ENCODE measurements around the gene TRAPPC10. TPM values are rescaled to one million over a fixed set of nuclear protein-coding genes. Genes with fewer than 3 reads are reported as not detected.

The TRAPPC10 gene
- total and polyA plus RNA-seq, 2 donors: 11.2 to 27.8 TPM

DNA sequence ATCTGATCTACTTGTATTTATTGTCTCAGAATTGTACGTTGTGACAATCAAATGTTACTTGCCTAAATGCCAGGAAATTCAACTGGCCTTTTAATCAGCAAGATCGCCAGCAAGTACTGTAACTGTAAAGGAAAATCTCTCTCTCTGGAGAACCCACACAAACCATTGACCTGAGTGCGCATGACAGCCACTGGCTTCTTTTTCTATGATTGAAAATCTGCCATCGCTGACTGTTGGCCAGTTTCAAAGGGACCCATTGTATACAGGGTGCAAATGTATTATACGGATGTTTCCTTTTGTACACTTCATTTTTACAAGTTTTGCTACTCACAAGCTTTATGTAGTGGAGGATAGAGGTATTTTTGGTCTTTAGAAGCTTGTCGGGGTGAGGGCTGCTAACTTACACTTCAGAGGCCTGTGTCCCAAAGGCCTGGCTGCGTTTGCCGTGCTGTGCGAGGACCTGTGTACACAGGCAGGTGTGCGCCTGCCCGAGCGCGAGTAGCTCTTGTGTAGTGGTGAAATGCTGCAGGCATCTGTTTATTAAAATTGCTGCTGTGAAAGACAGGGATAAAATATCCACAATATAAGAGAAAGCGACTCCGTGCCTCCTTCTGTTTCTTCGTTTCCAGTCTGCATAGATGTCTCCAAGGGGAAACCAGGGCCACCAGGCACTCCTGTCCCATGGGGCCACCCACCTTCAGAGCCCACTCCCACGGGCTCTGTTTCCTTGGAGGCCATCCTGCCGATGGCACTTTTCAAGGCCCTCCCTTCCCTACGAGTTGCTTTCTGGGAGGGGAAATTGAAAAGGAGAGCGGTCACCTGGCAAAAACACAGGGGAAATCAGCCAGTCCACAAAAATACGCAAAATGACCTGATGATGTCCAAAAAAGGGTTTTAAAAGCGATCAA lies 25.3 kb upstream of the TRAPPC10 start:
- no peak for DNase-seq (ENCODE audit: extremely low spot score)
- H3K4me3 ChIP-seq (ENCODE audit: low read depth, low read length): no peak overlapping the region
- WGBS: 76% methylated on average over 22 of the region's 22 CpGs
- no peak overlapping the region for H3K27ac ChIP-seq (ENCODE audit: low read depth)
- no peaks in the 10 kb centered on the region for H3K36me3 ChIP-seq (ENCODE audit: insufficient read depth)
- H3K4me1 ChIP-seq (ENCODE audit: insufficient read depth): no peaks in the 10 kb centered on the region

DNA sequence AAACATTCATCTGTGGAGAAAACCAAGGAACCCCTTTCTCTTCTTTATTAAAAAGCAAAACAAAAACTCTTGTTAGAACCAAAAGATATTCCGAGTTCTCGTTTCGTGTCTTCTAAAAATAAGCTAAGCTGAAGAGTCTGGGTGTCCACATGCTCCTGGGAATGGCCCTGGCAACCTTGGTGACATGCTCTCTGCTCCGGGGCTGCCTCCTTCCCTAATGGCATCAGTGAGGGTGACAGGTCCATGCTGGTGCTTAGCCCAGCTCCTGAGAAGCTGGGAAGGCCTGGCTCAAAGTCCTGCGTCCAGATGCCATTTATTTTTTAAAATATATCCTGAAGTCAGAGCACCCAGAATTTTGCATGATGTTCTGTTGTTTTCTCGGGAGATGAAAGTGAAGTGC lies 24.6 kb upstream of the TRAPPC10 start:
- Histone ChIP-seq H3K27ac (ENCODE audit: low read depth) (no peak overlapping the region), H3K4me1 (ENCODE audit: insufficient read depth) (no peaks in the 10 kb centered on the region), H3K4me3 (ENCODE audit: low read depth, low read length) (no peak overlapping the region), H3K36me3 (ENCODE audit: insufficient read depth) (no peaks in the 10 kb centered on the region)
- 74% methylated on average over 6 of the region's 6 CpGs for WGBS
- no peak for DNase-seq (ENCODE audit: extremely low spot score)

DNA sequence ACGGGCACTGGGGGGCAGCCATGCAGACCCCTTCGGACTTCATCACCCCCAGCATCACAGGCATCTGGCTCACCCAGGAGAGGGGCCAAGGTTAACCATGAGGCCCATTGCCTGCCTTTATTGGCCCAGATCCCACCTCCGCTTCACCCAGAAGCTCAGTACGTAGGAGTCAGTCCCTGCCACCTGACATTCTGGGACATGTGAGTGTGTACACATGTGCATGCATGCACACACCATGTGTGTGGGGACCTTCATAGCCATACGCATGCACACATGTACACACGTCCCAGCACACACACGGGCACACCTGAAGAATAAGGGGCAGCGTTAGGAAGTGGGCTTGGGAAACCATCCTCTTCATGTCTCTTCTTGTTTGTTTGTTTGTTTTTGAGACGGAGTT lies 24.1 kb upstream of the TRAPPC10 start:
- no peaks in the 10 kb centered on the region for H3K4me1 ChIP-seq (ENCODE audit: insufficient read depth)
- no peak for DNase-seq (ENCODE audit: extremely low spot score)
- no peaks in the 10 kb centered on the region for H3K36me3 ChIP-seq (ENCODE audit: insufficient read depth)
- H3K4me3 ChIP-seq (ENCODE audit: low read depth, low read length): no peak overlapping the region
- WGBS: 78% methylated on average over 9 of the region's 9 CpGs
- no peak overlapping the region for H3K27ac ChIP-seq (ENCODE audit: low read depth)

DNA sequence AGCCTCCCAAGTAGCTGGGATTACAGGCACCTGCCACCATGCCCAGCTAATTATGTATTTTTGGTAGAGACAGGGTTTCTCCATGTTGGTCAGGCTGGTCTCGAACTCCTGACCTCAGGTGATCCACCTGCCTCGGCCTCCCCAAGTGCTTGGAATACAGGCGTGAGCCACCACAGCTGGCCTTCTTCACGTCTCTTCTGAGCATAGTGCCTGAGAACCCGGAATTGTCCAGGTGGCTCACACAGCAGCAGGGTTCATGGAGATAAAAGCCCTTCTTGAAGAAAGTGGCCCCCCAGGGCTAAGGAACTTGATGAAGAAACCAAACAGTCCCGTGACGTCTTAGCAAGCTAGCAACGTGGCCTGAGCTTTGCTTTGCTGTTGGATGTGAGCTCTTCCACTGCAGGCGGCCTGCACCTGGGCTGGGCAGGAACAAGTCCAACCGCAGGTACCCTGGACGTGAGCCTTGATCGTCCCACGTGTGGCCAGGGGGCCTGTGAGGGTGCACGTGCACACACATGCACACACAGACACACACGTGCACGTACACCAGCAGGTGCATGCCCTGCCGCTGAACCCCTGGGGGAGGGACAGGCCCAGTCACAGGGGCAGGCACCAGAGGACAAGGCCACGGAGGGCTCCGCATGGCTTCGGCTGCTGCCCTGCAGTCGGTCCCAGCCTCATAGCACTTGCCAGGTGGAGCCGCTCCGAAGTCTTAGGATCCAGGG lies 23.4 kb upstream of the TRAPPC10 start:
- no peak for DNase-seq (ENCODE audit: extremely low spot score)
- 83% methylated on average over 23 of the region's 23 CpGs for WGBS
- H3K4me1 ChIP-seq (ENCODE audit: insufficient read depth): no peaks in the 10 kb centered on the region
- H3K4me3 ChIP-seq (ENCODE audit: low read depth, low read length): no peak overlapping the region
- H3K36me3 ChIP-seq (ENCODE audit: insufficient read depth): no peaks in the 10 kb centered on the region
- no peak overlapping the region for H3K27ac ChIP-seq (ENCODE audit: low read depth)

DNA sequence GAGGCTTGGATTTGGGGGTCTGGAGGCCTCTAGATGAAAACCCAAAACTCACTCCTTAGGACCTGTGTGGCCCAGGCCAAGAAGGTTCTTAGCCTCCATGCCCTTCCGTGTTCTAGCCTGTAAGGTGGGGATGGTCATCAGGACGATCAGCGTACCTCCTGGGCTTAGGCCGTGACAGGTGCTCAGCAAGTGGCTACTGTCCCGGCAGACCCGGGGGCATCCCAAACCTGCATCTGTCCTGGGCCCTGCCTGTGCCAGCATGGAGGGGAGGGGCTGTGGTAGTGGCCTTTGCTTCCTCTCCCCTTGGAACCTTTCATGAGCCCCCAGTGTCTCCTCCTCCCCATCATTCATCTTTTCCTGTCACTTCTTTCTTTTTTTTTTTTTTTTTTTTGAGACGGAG lies 22.7 kb upstream of the TRAPPC10 start:
- DNase-seq (ENCODE audit: extremely low spot score): no peak
- Histone ChIP-seq H3K36me3 (ENCODE audit: insufficient read depth) (no peaks in the 10 kb centered on the region), H3K4me1 (ENCODE audit: insufficient read depth) (no peaks in the 10 kb centered on the region), H3K27ac (ENCODE audit: low read depth) (no peak overlapping the region), H3K4me3 (ENCODE audit: low read depth, low read length) (no peak overlapping the region)
- 85% methylated on average over 7 of the region's 7 CpGs for WGBS

DNA sequence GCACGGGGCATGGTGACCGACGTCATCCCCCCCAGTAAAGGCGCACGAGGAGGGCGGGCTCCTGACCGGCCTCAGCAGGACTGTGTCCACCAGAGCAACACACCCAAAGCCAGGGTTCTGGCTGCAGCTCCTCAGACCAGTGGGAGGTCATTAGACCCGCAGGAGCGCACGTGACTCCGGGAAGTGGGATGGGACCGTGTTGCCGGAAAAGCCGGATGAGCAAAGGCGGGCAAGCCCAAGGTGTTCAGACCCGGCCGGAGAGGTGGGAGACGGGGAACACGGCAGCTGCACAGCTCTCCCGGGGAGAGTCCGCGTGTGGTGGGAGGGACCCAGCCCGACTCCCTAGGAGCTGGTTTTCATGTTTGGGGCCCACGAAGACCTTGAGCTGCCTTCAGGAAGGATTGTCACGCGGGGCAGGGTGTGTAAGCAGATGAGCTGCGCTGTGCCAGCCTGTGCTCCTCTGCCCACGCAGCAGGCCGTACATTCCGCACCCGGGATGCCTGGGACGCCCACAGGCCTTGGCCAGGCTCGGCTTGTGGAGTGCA lies 20.6 kb upstream of the TRAPPC10 start:
- no peaks in the 10 kb centered on the region for H3K4me1 ChIP-seq (ENCODE audit: insufficient read depth)
- H3K27ac ChIP-seq (ENCODE audit: low read depth): no peak overlapping the region
- no peak for DNase-seq (ENCODE audit: extremely low spot score)
- 86% methylated on average over 33 of the region's 33 CpGs for WGBS
- H3K36me3 ChIP-seq (ENCODE audit: insufficient read depth): no peaks in the 10 kb centered on the region
- H3K4me3 ChIP-seq (ENCODE audit: low read depth, low read length): no peak overlapping the region

DNA sequence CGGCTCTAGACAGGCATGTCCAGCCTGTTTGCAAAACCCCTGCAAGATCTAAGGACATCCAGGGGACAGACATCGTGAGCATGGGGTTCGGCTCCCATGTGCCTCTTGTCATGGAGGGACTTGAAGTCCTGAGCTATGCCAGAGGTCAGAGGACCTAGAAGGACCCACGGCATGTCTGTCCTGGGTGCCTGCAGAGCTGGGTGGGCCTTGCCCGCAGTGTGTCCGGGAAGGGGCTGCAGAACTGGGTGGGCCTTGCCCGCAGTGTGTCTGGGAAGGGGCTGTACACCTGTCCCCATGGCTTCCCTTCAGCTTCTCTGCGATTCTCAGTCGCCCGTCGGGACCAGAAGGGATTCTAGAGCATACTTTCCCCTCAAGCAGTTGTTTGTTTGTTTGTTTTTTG lies 20.0 kb upstream of the TRAPPC10 start:
- H3K4me1 ChIP-seq (ENCODE audit: insufficient read depth): no peaks in the 10 kb centered on the region
- H3K4me3 ChIP-seq (ENCODE audit: low read depth, low read length): no peak overlapping the region
- WGBS: 92% methylated on average over 11 of the region's 11 CpGs
- DNase-seq (ENCODE audit: extremely low spot score): no peak
- H3K27ac ChIP-seq (ENCODE audit: low read depth): no peak overlapping the region
- no peaks in the 10 kb centered on the region for H3K36me3 ChIP-seq (ENCODE audit: insufficient read depth)

DNA sequence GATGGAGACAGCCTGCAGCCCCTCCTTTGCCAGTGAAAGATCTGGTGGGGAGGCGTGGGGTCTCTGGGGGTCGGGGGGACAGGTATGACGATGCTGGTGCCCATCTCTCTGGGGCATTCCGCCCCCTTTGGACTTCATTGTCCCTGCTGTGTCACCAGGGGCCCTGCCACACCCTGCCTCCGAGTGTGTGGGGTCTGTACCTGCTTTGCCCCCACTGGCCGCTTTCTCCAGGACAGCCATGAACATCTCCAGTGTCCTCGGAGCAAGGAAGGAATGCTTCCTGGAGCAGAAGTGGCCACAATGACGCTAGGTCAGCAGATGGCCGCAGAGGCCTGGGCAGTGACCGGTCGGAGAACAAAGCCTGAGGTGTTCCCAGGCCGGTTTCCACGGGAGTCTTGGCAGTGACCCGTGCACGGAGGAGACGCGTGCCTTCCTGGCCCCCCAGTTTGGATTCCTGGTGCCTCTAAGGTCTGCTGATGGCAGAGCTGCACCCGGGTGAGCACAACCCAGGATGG lies 18.6 kb upstream of the TRAPPC10 start:
- 73% methylated on average over 18 of the region's 18 CpGs for WGBS
- no peaks in the 10 kb centered on the region for H3K4me1 ChIP-seq (ENCODE audit: insufficient read depth)
- DNase-seq (ENCODE audit: extremely low spot score): no peak
- no peak overlapping the region for H3K27ac ChIP-seq (ENCODE audit: low read depth)
- H3K36me3 ChIP-seq (ENCODE audit: insufficient read depth): no peaks in the 10 kb centered on the region
- no peak overlapping the region for H3K4me3 ChIP-seq (ENCODE audit: low read depth, low read length)

DNA sequence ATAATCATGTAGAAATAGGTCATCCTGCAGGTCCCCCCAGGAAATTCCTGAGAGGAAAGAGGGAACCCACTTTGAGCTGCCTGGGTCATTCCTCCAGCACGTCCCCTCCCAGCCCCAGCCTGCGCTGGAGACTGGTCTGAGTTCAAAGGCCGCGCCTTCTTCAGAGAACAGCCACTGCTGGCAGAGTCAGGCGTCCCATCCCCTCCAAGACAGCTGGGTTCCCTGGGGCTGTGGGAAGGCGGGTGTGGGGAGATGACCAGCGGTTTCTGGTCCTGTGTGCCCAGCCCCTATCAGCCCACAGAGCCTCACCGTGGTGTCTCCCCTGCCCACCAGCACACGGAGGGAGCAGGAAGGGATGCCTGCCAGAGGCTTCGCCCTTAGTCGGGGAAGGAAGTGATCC lies 18.0 kb upstream of the TRAPPC10 start:
- Histone ChIP-seq H3K4me3 (ENCODE audit: low read depth, low read length) (no peak overlapping the region), H3K4me1 (ENCODE audit: insufficient read depth) (no peaks in the 10 kb centered on the region), H3K27ac (ENCODE audit: low read depth) (no peak overlapping the region), H3K36me3 (ENCODE audit: insufficient read depth) (no peaks in the 10 kb centered on the region)
- 53% methylated on average over 11 of the region's 11 CpGs for WGBS
- no peak for DNase-seq (ENCODE audit: extremely low spot score)

DNA sequence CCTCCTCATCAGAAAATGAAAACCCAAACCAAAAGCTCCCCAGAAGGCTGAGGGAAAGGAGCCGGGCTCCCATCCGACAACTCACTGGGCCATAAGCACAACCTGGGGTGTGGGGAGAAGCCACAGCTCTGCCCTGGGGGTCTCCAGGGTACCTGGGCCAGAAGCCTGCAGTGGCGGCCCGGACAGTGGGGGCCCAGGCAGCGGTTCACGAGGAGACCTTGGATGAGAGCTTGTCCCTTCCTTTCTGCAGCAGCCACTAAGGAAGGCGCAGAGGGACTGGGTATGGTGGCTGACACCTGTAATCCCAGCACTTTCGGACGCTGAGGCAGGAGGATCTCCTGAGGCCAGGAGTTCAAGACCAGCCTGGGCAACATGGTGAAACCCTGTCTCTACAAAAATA lies 17.5 kb upstream of the TRAPPC10 start:
- no peak overlapping the region for H3K27ac ChIP-seq (ENCODE audit: low read depth)
- 95% methylated on average over 9 of the region's 9 CpGs for WGBS
- H3K36me3 ChIP-seq (ENCODE audit: insufficient read depth): no peaks in the 10 kb centered on the region
- no peaks in the 10 kb centered on the region for H3K4me1 ChIP-seq (ENCODE audit: insufficient read depth)
- DNase-seq (ENCODE audit: extremely low spot score): no peak
- no peak overlapping the region for H3K4me3 ChIP-seq (ENCODE audit: low read depth, low read length)

DNA sequence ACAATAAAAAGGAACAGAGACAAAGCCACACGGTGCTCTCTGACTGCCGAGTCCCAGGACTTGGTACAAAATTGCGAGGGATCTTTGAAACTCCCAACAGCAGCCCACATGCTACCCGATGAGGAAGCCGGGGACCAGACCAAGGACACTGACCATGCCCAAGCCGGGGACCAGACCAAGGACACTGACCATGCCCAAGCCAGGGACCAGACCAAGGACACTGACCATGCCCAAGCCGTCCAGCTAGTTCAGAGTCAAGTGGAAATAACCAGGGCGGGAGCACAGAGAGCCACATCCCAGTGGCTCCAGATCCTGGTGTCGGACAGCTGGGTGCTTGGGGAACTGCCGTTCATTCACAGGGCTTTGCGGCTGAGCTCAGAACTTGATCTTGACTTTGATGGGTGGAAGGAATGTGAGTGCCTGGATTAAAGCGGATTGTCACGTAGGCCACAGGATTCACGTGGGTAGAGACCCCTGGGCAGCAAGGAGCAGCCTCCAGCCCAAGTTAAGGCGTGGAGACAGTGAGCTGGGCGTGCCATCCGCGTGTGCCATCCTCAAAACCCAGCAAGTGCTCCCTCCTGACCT lies 16.5 kb upstream of the TRAPPC10 start:
- H3K4me3 ChIP-seq (ENCODE audit: low read depth, low read length): no peak overlapping the region
- WGBS: 86% methylated on average over 18 of the region's 18 CpGs
- no peak for DNase-seq (ENCODE audit: extremely low spot score)
- no peaks in the 10 kb centered on the region for H3K4me1 ChIP-seq (ENCODE audit: insufficient read depth)
- no peaks in the 10 kb centered on the region for H3K36me3 ChIP-seq (ENCODE audit: insufficient read depth)
- no peak overlapping the region for H3K27ac ChIP-seq (ENCODE audit: low read depth)

DNA sequence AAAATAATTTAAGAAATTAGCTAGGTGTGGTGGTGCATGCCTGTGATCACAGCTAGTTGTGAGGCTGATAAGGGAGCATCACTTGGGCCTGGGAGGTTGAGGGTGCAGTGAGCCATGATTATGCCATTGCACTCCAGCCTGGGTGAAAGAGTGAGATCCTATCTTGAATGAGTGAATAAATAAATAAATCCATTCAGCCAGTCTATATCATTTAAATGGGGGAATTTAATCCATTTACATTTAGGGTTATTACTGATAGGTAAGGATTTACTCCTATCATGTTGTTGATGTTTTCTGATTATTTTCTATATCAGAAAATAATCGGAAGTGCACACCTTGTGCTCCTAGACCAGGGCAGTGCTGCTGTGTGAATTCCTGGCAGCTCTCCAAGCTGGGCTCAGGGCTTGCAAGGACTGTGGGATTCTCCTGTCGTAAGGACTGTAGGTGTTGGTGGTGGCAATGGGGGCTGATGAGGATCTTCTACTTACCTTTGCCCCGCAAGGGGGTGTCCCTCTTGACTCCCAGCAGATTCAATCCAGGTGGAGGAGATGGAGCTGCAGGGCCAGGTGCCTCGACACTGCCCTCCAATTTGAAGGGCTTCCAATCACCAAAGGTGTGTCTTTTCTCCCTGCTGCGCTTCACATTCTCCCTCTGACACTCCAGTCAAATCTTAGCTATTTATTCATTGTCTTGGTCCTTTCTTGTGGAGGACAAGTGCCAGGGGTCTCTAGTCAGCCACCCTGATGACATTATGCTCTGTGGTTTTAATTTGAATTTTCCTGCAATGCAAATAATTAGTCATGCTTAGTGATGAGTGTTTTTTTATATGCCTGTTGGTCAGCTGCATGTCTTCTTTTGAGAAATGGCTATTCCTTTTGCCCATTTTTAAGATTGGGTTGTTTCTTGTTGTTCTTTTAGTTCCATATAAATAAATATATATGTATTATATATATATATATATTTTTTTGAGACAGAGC lies 14.1 kb upstream of the TRAPPC10 start:
- WGBS: 83% methylated on average over 5 of the region's 5 CpGs
- Histone ChIP-seq H3K4me1 (ENCODE audit: insufficient read depth) (no peaks in the 10 kb centered on the region), H3K27ac (ENCODE audit: low read depth) (no peak overlapping the region), H3K36me3 (ENCODE audit: insufficient read depth) (no peaks in the 10 kb centered on the region), H3K4me3 (ENCODE audit: low read depth, low read length) (no peak overlapping the region)
- no peak for DNase-seq (ENCODE audit: extremely low spot score)

DNA sequence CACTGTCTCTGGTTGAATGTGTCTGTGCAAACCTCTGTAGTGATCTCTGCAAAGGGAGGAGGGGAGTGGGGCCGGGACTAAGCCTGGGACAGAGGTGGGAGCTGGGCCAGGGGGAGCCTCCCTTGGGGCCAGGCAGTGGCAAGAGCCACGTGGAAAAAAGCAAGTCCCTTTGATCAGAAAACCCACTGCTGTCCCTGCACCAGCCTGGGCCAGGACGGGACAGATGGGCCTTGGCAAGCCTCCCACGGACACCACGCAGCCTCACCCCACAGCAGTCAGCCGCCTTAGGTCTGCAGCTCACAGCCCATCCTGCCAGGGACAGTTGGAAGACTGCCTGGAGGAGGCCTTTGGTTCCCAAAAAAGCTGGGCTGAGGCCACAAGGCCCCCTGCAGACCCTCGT lies 11.7 kb upstream of the TRAPPC10 start:
- no peak overlapping the region for H3K27ac ChIP-seq (ENCODE audit: low read depth)
- no peaks in the 10 kb centered on the region for H3K4me1 ChIP-seq (ENCODE audit: insufficient read depth)
- DNase-seq (ENCODE audit: extremely low spot score): no peak

More for the DNA sequence above, 11.7 kb upstream of the TRAPPC10 start:
- no peak overlapping the region for H3K4me3 ChIP-seq (ENCODE audit: low read depth, low read length)
- H3K36me3 ChIP-seq (ENCODE audit: insufficient read depth): no peaks in the 10 kb centered on the region
- WGBS: 23% methylated on average over 7 of the region's 7 CpGs
